GM08714 (cell line): ENCODE data around the gene CFAP65.

Experiments used
- H3K4me3 ChIP-seq: fragments of 200-500 bp; sonication (Bioruptor generic); 2 replicates; pipeline ENCODE4 v1.5.1; 2014; ENCODE audit warnings: mild to moderate bottlenecking, low read length, inconsistent platforms
- ZNF274 ChIP-seq: IDR thresholded peaks from 2 replicates; pipeline ENCODE4 v1.6.1; 2012; ENCODE audit warnings: mild to moderate bottlenecking, low read depth, low read length

The CFAP65 gene

DNA sequence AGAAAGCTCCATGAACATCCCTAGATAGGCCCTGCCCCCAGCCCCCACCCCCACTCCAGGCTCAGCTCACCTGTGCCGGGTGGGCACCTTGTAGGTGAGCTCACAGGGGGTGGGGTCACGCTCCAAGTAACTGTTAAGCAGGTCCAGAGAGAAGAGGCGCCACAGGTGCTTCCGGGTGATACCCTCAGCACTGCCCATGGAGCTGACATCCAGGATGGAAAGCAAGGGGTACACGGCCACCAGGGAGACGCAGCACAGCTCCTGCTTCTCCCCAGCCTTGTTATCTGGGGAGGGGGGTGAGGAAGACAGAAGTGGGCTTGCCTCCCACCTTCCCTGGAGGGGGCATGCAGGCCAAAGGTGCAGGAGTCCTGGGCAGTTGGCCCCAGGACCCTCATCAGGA lies 21.9 kb downstream of the CFAP65 start:
- no peak for TF ChIP-seq ZNF274
- H3K4me3 ChIP-seq: no peak overlapping the region

DNA sequence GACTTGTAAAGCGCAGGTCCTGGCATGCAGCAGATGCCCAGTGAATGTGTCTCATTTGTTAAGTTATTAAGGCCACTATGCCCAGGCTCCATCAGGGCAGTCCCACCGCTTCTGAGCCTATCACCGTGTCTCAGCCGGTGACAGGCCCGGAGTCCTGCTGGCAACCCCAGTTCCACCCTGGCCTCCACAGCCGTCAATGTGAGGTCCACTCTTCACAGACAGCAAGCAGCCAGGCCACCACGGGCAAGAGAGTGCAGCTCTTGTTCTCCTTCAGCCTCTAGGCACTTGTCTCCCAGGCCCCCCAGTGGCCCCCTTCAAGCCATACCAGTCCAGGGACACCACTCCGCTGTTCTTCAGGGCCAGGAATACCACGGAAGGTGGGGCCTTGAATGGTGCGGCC lies 22.6 kb downstream of the CFAP65 start:
- H3K4me3 ChIP-seq: no peak overlapping the region
- TF ChIP-seq ZNF274: no peak

DNA sequence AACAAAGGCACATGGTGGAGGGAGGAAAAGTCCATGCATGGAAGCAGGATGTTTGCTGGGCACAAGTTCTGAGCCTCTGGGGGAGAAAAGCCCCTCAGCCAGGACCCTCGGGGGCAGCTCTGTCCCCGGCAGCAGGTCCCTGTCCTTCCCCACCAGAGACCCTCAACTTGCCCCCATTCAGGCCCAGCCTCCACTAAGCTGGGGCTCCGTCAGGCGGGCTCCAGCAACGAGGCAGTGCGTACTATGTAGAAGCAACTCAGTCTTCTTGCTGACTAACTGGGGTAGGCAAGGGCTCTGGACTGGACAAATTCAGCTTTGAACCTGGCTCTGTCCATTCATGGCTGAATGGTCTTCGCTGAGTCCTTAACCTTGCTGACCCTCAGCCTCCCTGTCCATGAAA lies 23.0 kb downstream of the CFAP65 start:
- no peak for TF ChIP-seq ZNF274

DNA sequence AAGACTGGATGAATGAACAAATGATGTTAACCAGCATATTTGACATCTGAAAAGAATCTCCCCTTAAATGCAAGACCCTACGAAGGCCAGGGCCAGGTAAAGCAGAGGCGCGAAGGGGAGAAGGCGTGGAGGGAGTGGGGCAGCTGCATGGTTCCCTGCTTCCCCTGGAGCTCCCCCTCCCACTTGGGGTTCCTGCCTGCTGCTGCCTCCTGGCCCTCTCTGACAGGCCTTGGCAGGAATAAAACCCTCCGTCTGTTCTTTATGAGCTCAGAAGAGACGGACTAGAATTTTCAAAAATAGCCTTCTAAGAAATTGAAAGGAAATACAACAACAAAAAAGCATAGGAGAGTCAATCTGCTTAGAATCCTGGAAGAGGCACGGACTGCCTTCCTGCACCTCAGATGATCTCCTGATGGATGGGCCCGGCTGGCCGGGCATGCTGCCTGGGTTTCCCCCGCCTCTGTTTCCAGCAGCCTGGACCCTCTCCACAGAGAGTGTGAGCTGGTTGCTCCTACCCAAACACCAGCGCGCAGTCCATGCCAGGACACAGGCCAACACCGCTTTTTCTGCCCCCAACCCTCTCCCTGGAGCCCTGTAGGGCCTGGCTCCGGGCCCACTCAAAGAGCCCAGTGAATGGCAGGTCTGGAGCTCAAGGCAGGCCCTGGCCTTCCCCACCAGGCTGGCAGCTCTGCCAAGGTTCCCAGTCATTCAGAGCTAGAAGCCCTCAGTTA lies 23.9 kb downstream of the CFAP65 start:
- no peak for TF ChIP-seq ZNF274
- H3K4me3 ChIP-seq: no peak overlapping the region

More for the DNA sequence above, 23.0 kb downstream of the CFAP65 start:
- H3K4me3 ChIP-seq: no peak overlapping the region

DNA sequence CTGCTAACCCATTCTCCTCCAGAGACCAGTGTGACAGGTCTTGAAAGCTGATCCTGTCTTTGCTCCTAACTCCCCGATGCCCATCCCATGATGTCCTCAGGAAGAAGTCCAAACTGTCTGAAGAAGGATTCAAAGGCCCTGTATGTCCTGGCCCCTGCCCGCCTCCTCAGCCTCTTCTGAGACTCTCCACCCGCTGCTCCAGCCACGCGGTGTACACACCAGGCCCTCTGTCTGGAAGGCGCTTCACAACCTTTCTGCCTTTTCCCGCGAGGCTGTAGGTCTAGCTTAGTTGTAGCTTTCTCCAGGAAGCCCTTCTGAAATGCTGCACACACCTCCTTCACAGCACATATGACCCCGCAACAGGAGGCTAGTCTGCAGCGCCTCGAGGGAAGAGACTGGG lies 24.6 kb downstream of the CFAP65 start:
- no peak for TF ChIP-seq ZNF274
- no peak overlapping the region for H3K4me3 ChIP-seq

DNA sequence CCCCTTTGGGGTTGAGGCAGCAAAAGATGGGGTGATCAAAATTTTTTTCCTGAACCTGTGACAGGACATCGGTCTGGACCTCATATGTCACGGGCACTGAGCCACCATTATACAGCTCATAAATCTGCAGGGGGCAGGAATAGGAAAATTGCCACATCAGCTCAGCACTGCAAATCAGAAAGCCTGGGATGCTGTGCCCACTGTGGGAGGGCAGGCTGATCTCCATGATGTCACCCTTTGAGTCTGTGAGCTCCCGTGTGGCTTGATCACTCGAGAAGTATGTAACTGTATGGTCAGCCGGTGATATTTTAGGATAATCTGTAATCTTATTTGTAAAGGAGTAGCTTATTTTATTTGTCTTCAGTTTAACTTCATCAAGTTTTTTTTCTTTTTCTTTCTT lies 30.4 kb downstream of the CFAP65 start:
- no peak overlapping the region for H3K4me3 ChIP-seq
- no peak for TF ChIP-seq ZNF274

DNA sequence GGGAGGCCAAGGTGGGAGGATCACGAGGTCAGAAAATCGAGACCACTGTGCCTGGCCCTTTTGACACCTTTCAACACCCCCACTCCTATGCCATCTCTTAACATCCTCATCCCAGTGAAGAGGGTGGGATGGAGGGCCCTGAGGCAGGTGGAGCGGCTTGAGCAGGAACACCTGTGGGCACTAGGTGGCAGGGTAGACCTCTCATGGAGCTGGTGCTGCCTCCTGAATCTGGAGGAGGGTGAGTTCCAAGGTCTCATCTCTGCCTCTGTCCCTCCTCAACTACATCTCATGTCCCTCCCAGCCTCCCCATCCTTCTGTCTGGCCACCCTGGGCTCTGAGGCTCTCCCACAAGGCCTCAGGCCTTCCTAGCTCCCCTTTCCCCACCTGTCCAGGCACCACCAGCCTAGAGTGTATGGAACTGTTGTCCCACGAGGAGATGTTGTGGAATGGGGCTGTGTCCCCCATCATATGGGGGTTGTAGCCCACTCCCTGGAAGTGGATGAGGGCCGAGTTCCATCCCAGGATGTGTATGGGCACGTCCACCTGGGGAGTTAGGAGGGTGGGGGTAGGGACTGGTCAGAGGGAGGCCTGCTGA lies 31.1 kb downstream of the CFAP65 start:
- TF ChIP-seq ZNF274: no peak
- no peak overlapping the region for H3K4me3 ChIP-seq

DNA sequence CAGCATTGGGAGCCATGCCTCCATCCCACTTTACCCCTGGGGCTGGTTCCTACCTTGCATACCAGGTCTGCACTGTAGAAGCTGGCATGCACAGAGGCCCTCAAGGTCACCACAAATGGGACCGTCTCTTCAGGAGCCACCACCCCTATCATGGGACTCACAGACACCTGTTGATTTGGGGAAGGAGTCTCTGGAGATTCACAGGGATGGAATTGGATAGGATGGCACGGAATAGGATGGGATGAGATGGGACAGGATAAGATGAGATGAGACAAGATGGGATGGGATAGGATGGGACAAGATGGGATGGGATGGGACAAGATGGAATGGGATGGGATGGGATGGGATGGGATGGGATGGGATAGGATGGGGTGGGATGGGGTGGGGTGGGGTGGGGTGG lies 32.0 kb downstream of the CFAP65 start:
- TF ChIP-seq ZNF274: no peak

DNA sequence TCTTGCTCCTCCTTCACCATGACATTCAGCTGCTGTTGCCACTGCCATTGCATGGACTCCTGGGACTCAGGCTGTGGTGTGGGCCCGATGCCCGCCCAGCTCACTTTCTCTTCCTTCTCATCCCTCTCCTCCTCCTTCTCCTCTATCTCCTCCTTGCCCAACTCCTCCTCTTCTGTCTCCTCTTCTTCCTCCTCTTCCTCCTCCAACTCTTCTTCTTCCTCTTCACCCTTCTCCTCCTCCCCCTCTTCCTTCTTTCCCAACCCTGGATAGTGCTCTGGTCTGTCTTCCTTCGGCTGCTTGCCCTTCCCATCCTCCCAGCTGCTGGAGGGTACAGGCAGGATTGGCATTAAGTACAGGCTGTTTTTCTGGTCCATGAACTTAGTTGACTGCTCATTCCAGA lies 37.3 kb downstream of the CFAP65 start:
- no peak for TF ChIP-seq ZNF274
- no peak overlapping the region for H3K4me3 ChIP-seq

More for the DNA sequence above, 32.0 kb downstream of the CFAP65 start:
- no peak overlapping the region for H3K4me3 ChIP-seq

DNA sequence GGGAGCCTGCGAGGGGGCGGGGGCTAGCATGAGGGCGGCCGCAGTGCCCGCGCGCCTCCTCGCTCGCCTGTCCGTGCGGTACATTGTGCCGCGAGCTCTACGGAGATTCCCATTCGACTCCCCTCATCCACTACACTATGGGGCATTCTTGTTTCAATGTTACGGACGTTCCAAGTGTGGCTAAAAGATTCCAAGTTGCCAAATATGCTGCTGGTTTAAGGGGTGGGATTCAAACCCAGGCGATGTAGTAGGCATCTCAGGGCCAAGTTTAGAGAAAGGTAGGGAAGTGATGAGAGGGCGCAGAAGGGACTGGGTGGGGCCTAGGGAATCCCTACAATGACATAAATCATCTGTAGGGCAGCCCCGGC lies 38.1 kb downstream of the CFAP65 start:
- TF ChIP-seq ZNF274: no peak
- no peak overlapping the region for H3K4me3 ChIP-seq

DNA sequence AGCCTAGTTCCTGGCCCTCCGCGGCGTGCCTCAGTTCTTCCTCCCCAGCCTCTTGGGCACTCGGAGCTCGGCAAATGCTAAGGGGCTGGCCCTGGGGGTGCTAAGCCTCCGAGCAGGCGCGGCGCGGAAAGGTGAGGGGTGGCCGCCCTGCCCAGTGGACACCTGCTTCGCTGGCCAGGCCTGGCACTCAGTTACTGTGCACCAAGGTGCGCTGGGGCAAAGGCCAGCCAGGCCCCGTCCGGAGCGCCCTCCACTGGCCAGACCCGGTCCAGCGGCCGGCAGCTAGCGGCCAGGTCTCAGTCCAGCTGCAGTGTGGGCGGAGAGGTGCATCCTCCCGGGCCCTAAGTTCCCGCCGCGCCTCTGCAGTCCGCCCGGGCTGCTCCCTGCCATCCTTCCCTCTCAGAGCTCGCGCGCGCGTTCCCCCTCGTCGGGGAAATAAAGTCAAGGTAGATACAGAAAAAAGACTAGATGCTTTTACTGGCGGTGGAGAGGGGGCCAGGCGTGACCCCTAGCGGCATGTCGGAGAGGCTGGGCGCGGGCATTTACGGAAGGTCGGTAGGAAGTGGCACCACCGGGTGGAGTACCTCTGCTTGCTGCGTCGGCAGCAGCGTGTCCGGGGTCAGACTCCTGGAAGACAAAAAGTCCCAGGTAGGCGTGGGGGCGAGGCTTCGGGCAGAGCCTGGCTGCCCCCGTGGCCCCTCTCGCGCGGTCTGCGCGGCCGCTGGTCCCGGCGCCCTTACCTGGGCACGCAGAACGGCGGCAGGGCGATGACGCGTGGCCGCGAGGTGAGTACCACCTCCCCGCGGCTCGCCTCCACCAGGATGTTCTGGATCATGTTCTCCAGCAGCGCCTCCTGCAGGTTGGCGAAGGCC lies 38.7 kb downstream of the CFAP65 start:
- H3K4me3 ChIP-seq: no peak overlapping the region
- no peak for TF ChIP-seq ZNF274

DNA sequence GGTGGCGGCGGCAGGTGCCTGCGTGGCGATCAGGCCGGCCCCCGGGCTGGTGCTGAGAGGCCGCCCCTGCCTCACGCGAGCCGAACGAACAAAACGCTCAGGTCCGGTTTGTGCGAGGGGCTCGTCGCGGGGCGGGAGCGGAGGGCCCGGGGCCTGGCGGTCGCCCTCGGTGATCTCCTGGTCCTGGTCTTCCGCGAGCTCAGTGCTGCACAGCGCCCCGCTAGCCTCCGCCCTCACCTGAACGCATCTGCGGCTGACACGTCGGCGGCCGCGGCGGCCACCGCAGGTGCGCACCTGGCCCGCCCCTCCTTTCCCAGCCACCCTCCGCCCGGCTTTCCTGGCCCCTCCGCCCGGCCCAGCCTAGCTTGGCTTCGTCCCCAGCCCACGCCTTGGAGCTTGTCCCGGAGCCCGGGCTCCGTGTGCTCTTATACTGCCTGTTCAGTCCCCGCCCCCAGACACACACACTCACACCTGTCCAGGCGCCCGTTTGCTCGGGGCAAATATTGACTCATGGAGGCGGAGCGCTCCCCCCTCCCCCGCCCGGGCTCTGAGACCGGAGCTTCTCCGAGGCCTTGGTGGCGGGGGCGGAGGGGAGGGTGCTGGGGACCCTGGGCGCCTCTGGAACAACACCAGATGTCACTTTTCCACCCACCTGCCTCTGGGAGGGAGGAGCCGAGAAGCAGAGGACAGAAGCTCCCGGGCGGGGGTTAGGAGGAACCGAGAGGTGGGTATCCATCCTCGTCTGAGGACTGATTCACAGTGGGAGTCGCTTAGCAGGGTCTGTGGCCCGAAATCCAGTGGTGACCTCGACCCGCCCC lies 39.5 kb downstream of the CFAP65 start:
- TF ChIP-seq ZNF274: no peak
- H3K4me3 ChIP-seq: no peak overlapping the region

DNA sequence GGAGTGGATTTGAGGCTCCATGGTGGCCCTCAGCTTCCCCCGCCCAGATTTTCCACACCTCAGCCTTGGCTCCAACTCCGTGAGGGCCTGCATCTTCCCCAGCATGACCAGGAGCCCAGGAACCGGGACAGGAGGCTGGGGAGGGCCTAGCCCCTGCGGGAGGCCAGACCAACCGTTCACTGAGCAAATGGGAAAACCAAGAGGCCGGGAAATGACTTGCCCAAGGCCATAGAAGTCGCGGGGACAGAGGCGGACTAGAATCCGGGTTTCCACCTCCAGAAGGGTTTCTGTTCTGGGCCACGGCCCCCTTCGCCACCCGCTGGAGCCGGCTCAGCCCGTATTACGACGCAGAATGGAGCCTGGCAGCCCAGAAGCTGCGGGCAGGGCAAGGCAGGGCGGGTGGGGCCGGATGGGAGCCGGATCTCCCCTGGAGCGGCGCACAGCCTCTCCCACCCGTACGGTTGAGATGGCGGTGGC lies 40.2 kb downstream of the CFAP65 start:
- H3K4me3 ChIP-seq: no peak overlapping the region

DNA sequence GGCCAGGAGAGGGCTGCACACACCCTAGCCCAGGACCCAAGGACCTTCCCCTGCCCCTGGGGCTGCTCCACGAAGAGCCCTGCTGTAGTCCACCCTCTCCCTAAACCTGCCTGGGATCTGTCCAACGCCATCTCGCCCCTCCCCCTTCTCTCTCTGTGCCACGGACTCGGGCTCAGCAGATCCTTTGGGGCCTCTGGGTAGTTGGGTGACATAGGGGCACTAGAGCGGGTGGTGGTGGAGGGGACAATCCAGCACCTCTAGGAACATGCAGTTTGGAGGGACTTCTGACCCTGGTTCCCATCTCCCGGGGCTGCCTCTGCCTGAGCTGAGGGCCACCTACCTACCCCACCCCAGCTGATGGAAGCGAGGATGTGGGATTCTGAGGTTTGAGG lies 40.8 kb downstream of the CFAP65 start:
- no peak for TF ChIP-seq ZNF274
- H3K4me3 ChIP-seq: no peak overlapping the region

More for the DNA sequence above, 40.2 kb downstream of the CFAP65 start:
- TF ChIP-seq ZNF274: no peak
